OCI-LY1 (cell line): ENCODE results near the gene ABCA7.

Experiments used
- H2AFZ ChIP-seq: fragments of 200-600 bp; sonication (generic), shearing (Covaris generic); 2 replicates; pipeline ENCODE4 v1.6.0; 2014; ENCODE audit warnings: antibody characterized with exemption, mild to moderate bottlenecking, low read length
- H3F3A ChIP-seq: fragments of 200-600 bp; sonication (generic), shearing (Covaris generic); 2 replicates; pipeline ENCODE4 v1.6.0; 2014; ENCODE audit warnings: mild to moderate bottlenecking, antibody characterized with exemption, low read length, moderate library complexity; ENCODE audit not compliant: insufficient read depth
- H3K27ac ChIP-seq: fragments of 200-600 bp; sonication (generic); 2 replicates; pipeline ENCODE4 v1.5.1; 2014; ENCODE audit warnings: low read length, mixed run types, mild to moderate bottlenecking, low read depth; ENCODE audit not compliant: poor library complexity, severe bottlenecking
- H3K27me3 ChIP-seq: fragments of 200-600 bp; sonication (generic); 2 replicates; pipeline ENCODE4 v1.6.0; 2014; ENCODE audit warnings: antibody characterized with exemption, mild to moderate bottlenecking, low read length, moderate library complexity; ENCODE audit not compliant: insufficient read depth
- H3K36me3 ChIP-seq: fragments of 200-600 bp; sonication (generic); 2 replicates; pipeline ENCODE4 v1.6.1; 2014; ENCODE audit warnings: mild to moderate bottlenecking, antibody characterized with exemption, low read length, moderate library complexity, mixed read lengths; ENCODE audit not compliant: insufficient read depth
- H3K4me1 ChIP-seq: fragments of 200-600 bp; sonication (generic); 2 replicates; pipeline ENCODE4 v1.5.1; 2014; ENCODE audit warnings: mild to moderate bottlenecking, low read length, moderate library complexity; ENCODE audit not compliant: insufficient read depth, severe bottlenecking
- H3K4me2 ChIP-seq: fragments of 200-600 bp; sonication (generic), shearing (Covaris generic); 2 replicates; pipeline ENCODE4 v1.6.1; 2014; ENCODE audit warnings: low read length
- H3K4me3 ChIP-seq: fragments of 200-600 bp; sonication (generic); 2 replicates; pipeline ENCODE4 v1.5.1; 2014; ENCODE audit warnings: low read length, low read depth, mild to moderate bottlenecking, mixed read lengths; ENCODE audit not compliant: poor library complexity, severe bottlenecking
- H3K79me2 ChIP-seq: fragments of 200-600 bp; shearing (Covaris generic); 2 replicates; pipeline ENCODE4 v1.6.1; 2016; ENCODE audit warnings: mixed run types, low read length, mixed read lengths; ENCODE audit not compliant: insufficient read depth
- H3K9ac ChIP-seq: fragments of 200-600 bp; sonication (generic), shearing (Covaris generic); 2 replicates; pipeline ENCODE4 v1.6.1; 2014; ENCODE audit warnings: mild to moderate bottlenecking, low read length, mixed read lengths
- H3K9me2 ChIP-seq: fragments of 200-600 bp; sonication (generic), shearing (Covaris generic); 2 replicates; pipeline ENCODE4 v1.6.1; 2014; ENCODE audit warnings: low read depth, mild to moderate bottlenecking, low read length, mixed read lengths
- H3K9me3 ChIP-seq: fragments of 200-600 bp; shearing (Covaris generic); 2 replicates; pipeline ENCODE4 v1.6.1; 2014; ENCODE audit warnings: low read length, mixed read lengths
- H4K20me1 ChIP-seq: fragments of 200-600 bp; sonication (generic), shearing (Covaris generic); 2 replicates; pipeline ENCODE4 v1.6.0; 2016; ENCODE audit warnings: mild to moderate bottlenecking, low read length; ENCODE audit not compliant: insufficient read depth
- EZH2 ChIP-seq: fragments of 200-600 bp; sonication (generic), shearing (Covaris generic); IDR thresholded peaks from 2 replicates; pipeline ENCODE4 v1.8.0; 2017; ENCODE audit warnings: borderline replicate concordance, mixed run types, mild to moderate bottlenecking, antibody characterized with exemption, low read length, moderate library complexity, mixed read lengths
- TF ChIP-seq, protein P1 (sequence below): fragments of 200-600 bp; sonication (generic), shearing (Covaris generic); IDR thresholded peaks from 2 replicates; pipeline ENCODE4 v1.5.1; 2017; ENCODE audit warnings: mild to moderate bottlenecking, antibody characterized with exemption, low read length, moderate library complexity, mixed read lengths

ABCA7 gene

GRCh38 chr19:1025960-1026782, 13.7 kb upstream of the ABCA7 start, which contains the start of gene CNN2:
Gene CNN2, plus strand, starts transcription at chr19:1026608. Its CDS starts 54 bp downstream, at chr19:1026662.
- no peaks in the 10 kb centered on the region for H4K20me1 ChIP-seq
- TF ChIP-seq, protein P1, sequence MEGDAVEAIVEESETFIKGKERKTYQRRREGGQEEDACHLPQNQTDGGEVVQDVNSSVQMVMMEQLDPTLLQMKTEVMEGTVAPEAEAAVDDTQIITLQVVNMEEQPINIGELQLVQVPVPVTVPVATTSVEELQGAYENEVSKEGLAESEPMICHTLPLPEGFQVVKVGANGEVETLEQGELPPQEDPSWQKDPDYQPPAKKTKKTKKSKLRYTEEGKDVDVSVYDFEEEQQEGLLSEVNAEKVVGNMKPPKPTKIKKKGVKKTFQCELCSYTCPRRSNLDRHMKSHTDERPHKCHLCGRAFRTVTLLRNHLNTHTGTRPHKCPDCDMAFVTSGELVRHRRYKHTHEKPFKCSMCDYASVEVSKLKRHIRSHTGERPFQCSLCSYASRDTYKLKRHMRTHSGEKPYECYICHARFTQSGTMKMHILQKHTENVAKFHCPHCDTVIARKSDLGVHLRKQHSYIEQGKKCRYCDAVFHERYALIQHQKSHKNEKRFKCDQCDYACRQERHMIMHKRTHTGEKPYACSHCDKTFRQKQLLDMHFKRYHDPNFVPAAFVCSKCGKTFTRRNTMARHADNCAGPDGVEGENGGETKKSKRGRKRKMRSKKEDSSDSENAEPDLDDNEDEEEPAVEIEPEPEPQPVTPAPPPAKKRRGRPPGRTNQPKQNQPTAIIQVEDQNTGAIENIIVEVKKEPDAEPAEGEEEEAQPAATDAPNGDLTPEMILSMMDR: no peak
- TF ChIP-seq EZH2: no peak
- H3K27me3 ChIP-seq: no peaks in the 10 kb centered on the region
- H3K9me2 ChIP-seq: no peaks in the 10 kb centered on the region
- no peak within 1 kb of the TSS for H2AFZ ChIP-seq
- peak within 1 kb of the TSS; percentile 88 for H3K27ac ChIP-seq
- H3K4me3 ChIP-seq: peak within 1 kb of the TSS; percentile 98
- H3K4me2 ChIP-seq: peak within 1 kb of the TSS; percentile 97
- peak within 1 kb of the TSS; percentile 98 for H3K9ac ChIP-seq
- no peaks in the 10 kb centered on the region for H3K9me3 ChIP-seq
- peaks cover 46% of the 10 kb centered on the region for H3K4me1 ChIP-seq
- H3K79me2 ChIP-seq: peaks cover 9% of the 10 kb centered on the region
- H3F3A ChIP-seq: peaks cover 5% of the 10 kb centered on the region
- H3K36me3 ChIP-seq: peaks cover 15% of the 10 kb centered on the region; the same call in 1 of the 2 replicates

DNA sequence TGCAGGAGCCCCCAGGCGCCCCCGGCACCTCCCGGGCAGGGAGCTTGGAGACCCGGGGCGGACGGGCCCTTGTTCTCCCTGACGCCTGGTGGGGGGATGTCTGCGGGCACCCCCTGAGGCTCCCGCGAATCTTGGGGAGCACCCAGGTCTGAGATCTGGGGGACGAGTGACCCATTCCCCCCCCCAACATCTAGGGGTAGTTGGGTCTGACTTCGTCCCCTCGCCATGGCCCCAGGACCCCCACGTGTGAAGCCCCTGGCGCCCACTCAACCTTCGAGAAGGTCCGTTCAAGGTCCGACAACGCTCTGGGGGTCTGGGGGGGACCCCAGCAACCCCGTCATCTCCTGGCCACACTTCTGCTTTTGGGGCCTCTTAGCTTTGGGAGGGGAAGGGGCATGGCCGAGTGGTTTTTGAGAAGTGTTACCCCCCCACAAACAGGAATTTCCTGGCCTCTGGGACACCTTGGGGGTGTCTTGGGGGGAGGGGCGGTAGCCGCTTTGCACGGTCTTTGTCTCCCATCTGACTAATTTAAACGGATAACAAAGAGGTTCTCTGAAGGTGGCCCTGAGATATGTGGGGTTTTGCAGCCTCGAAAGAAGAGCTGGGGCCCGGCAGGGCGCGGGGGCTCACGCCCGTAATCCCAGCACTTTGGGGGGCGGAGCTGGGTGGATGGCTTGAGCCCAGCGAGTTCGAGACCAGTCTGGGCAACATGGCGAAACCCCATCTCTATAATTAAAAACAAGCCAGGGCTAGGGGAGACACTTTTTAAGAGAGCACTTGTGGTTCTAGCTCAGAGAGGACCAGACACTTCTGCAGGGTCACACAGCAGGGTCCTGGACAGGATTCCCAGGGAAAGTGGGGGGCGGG, 12.9 kb upstream of the ABCA7 start:
- Histone ChIP-seq H3K9me2 (no peaks in the 10 kb centered on the region), H3K36me3 (peaks cover 21% of the 10 kb centered on the region), H3K27me3 (no peaks in the 10 kb centered on the region), H4K20me1 (no peaks in the 10 kb centered on the region), H3K4me3 (peak overlapping the region; percentile 98), H3K79me2 (peaks cover 9% of the 10 kb centered on the region), H3F3A (peaks cover 5% of the 10 kb centered on the region), H3K9me3 (no peaks in the 10 kb centered on the region), H3K9ac (peak overlapping the region; percentile 98), H2AFZ (no peak overlapping the region), H3K4me1 (peaks cover 40% of the 10 kb centered on the region), H3K4me2 (peak overlapping the region; percentile 97), H3K27ac (peak overlapping the region; percentile 88)
- TF ChIP-seq EZH2: no peak
- TF ChIP-seq, protein P1: no peak

- H3K9me2 ChIP-seq: no peaks in the 10 kb centered on the region
- no peak for TF ChIP-seq EZH2
- TF ChIP-seq, protein P1: no peak
- peak overlapping the region; percentile 98 for H3K9ac ChIP-seq
- H3K27me3 ChIP-seq: no peaks in the 10 kb centered on the region
- no peaks in the 10 kb centered on the region for H4K20me1 ChIP-seq
- H2AFZ ChIP-seq: no peak overlapping the region
- peaks cover 27% of the 10 kb centered on the region for H3K36me3 ChIP-seq
- no peaks in the 10 kb centered on the region for H3K9me3 ChIP-seq
- peaks cover 3% of the 10 kb centered on the region for H3F3A ChIP-seq
- peak overlapping the region; percentile 97 for H3K4me2 ChIP-seq
- peaks cover 9% of the 10 kb centered on the region for H3K79me2 ChIP-seq
- H3K4me1 ChIP-seq: peaks cover 35% of the 10 kb centered on the region
- peak overlapping the region; percentile 98 for H3K4me3 ChIP-seq
- H3K27ac ChIP-seq: peak overlapping the region; percentile 88
Measured at GRCh38 chr19:1027650-1028061, 12.3 kb upstream of the ABCA7 start.
